GM12878 (cell line): Measurements from ENCODE around the gene TMEM128. TPM values are rescaled to one million over a fixed set of nuclear protein-coding genes. Genes with fewer than 3 reads are reported as not detected.

ENCODE experiments used
- BCL3 ChIP-seq: IDR thresholded peaks from 2 replicates; pipeline ENCODE4 v1.6.1; 2011; ENCODE audit warnings: borderline replicate concordance, low read depth, mild to moderate bottlenecking, moderate library complexity, low read length; ENCODE audit not compliant: insufficient read depth, poor library complexity, severe bottlenecking
- CEBPB ChIP-seq, 2 experiments: fragments of 150-350 bp in 1 of 2; IDR thresholded peaks; 2 replicates each; pipeline ENCODE4 v1.6.1; 2012 to 2014; ENCODE audit warnings: low read depth in 2 of 2, low read length in 2 of 2, borderline replicate concordance in 1 of 2, inconsistent platforms in 1 of 2
- CREB1 ChIP-seq: IDR thresholded peaks from 2 replicates; pipeline ENCODE4 v1.6.1; 2012; ENCODE audit warnings: low read depth, mild to moderate bottlenecking, inconsistent platforms
- ESRRA ChIP-seq: IDR thresholded peaks from 2 replicates; pipeline ENCODE4 v1.6.1; 2012; ENCODE audit warnings: mild to moderate bottlenecking, low read length, improper control_type of control experiment
- HDGF ChIP-seq: fragments of 450-650 bp; IDR thresholded peaks from 2 replicates; pipeline ENCODE4 v1.6.1; 2016; ENCODE audit warnings: antibody characterized with exemption
- KLF5 ChIP-seq: fragments of 450-650 bp; IDR thresholded peaks from 2 replicates; pipeline ENCODE4 v1.6.1; 2014; ENCODE audit warnings: mild to moderate bottlenecking; ENCODE audit not compliant: partially characterized antibody
- MTA3 ChIP-seq: IDR thresholded peaks from 2 replicates; pipeline ENCODE4 v1.6.1; 2012; ENCODE audit warnings: low read length, inconsistent platforms, borderline replicate concordance
- MYB ChIP-seq: fragments of 150-350 bp; IDR thresholded peaks from 2 replicates; pipeline ENCODE4 v1.6.1; 2014; ENCODE audit warnings: mild to moderate bottlenecking, low read depth, low read length, borderline replicate concordance
- NBN ChIP-seq: fragments of 450-650 bp; IDR thresholded peaks from 2 replicates; pipeline ENCODE4 v1.6.1; 2016
- NKRF ChIP-seq: fragments of 450-650 bp; conservative IDR thresholded peaks from 2 replicates; pipeline ENCODE4 v1.6.1; 2017; ENCODE audit warnings: mild to moderate bottlenecking, moderate library complexity
- NRF1 ChIP-seq: conservative IDR thresholded peaks from 2 replicates; pipeline ENCODE4 v1.6.1; 2011; ENCODE audit warnings: mild to moderate bottlenecking, low read depth, low read length, improper control_type of control experiment
- POLR2A ChIP-seq: IDR thresholded peaks from 2 replicates; pipeline ENCODE4 v1.6.1; 2011; ENCODE audit warnings: low read depth, mild to moderate bottlenecking, low read length
- POLR2AphosphoS2 ChIP-seq: IDR thresholded peaks from 2 replicates; pipeline ENCODE4 v1.6.1; 2011; ENCODE audit warnings: low read depth, mild to moderate bottlenecking, low read length, improper control_type of control experiment, moderate library complexity
- RAD21 ChIP-seq: IDR thresholded peaks from 2 replicates; pipeline ENCODE4 v1.6.1; 2011; ENCODE audit warnings: mild to moderate bottlenecking, low read depth, low read length, moderate library complexity; ENCODE audit not compliant: insufficient read depth
- RAD51 ChIP-seq: fragments of 450-650 bp; IDR thresholded peaks from 2 replicates; pipeline ENCODE4 v1.6.1; 2016; ENCODE audit warnings: moderate library complexity, mild to moderate bottlenecking, inconsistent platforms
- REST ChIP-seq: IDR thresholded peaks from 2 replicates; pipeline ENCODE4 v1.6.1; 2012; ENCODE audit warnings: mild to moderate bottlenecking, low read depth, low read length
- SIN3A ChIP-seq: IDR thresholded peaks from 2 replicates; pipeline ENCODE4 v1.6.1; 2012; ENCODE audit warnings: low read depth, low read length, improper control_type of control experiment
- SIX5 ChIP-seq: IDR thresholded peaks from 2 replicates; pipeline ENCODE4 v1.6.1; 2011; ENCODE audit warnings: mild to moderate bottlenecking, low read depth, low read length, moderate library complexity; ENCODE audit not compliant: severe bottlenecking
- TAF1 ChIP-seq: IDR thresholded peaks from 2 replicates; pipeline ENCODE4 v1.6.1; 2011; ENCODE audit warnings: mild to moderate bottlenecking, low read depth, low read length, borderline replicate concordance
- TCF3 ChIP-seq: IDR thresholded peaks from 2 replicates; pipeline ENCODE4 v1.6.1; 2012; ENCODE audit warnings: low read depth, mild to moderate bottlenecking, low read length, borderline replicate concordance; ENCODE audit not compliant: insufficient read depth
- USF2 ChIP-seq: IDR thresholded peaks from 2 replicates; pipeline ENCODE4 v1.6.1; 2011; ENCODE audit warnings: low read depth, low read length, improper control_type of control experiment, borderline replicate concordance
- ZNF207 ChIP-seq: fragments of 450-650 bp; IDR thresholded peaks from 2 replicates; pipeline ENCODE4 v1.6.1; 2014; ENCODE audit warnings: antibody characterized with exemption, mild to moderate bottlenecking, borderline replicate concordance
- polyA plus RNA-seq, 11 experiments: library from polyadenylated mRNA; depleted of rRNA in 4 of 11; unstranded in 6 of 11; stranded (reverse) in 5 of 11; fragments of >200 nt; fragmentation: Nextera tagmentation in 4 of 11; fragmentation: Illumina TruSeq in 1 of 11; extraction: Ambion mirVana in 4 of 11; extraction: Trizol in 1 of 11; gene quantifications; 1 replicate in 1 of 11; 2 replicates in 10 of 11; pipeline versions ENCODE4 v1.2.1 to v1.2.3, GENCODE V29; 2011 to 2016; ENCODE audit warnings: inconsistent platforms in 2 of 11, missing spikeins in 2 of 11, low read depth in 1 of 11
- total RNA-seq, 4 experiments: library from RNA; depleted of rRNA in 3 of 4; stranded (reverse); fragments of >200 nt in 3 of 4; fragmentation: Illumina TruSeq in 1 of 4; extraction: Trizol in 1 of 4; gene quantifications; 2 replicates each; pipeline versions ENCODE4 v1.2.1 to v1.2.3, GENCODE V29; 2013 to 2021

The TMEM128 gene
- total and polyA plus RNA-seq, 10 of the 15 experiments (the other 5 are each of a cell fraction or from before 2014, with no cell fraction given): 9.3 to 44.2 (median 18.9) TPM

- TF ChIP-seq KLF5 (peak; percentile 50), NKRF (peak; percentile 95), BCL3 (no peak), POLR2AphosphoS2 (peak; percentile 50; the same call in 1 of the 2 replicates), NBN (peak; percentile 68; the same call in 1 of the 2 replicates), MTA3 (no peak), REST (no peak), RAD21 (no peak), TCF3 (no peak), TAF1 (peak; percentile 72; the same call in 1 of the 2 replicates), MYB (no peak), USF2 (peak; percentile 31), ESRRA (no peak), HDGF (peak; percentile 88), SIX5 (no peak), ZNF207 (0 out of 2 replicates have a peak, but pooled peaks have one; percentile 18), POLR2A (peak; percentile 96), CEBPB (IDR thresholded peaks at IDR 0.05; ENCODE audit: borderline replicate concordance in 1 of 2, low read depth in 2 of 2, low read length in 2 of 2) (no peak), RAD51 (peak; percentile 34; the same call in 1 of the 2 replicates), NRF1 (peak; percentile 84), CREB1 (peak; percentile 89), SIN3A (peak; percentile 96)
Observed at GRCh38 chr4:4289941-4290850, 42.2 kb upstream of the TMEM128 start, which contains the start of the genes LYAR and ZBTB49 (continued).
